DLD1 (cell line): Measurements from ENCODE around the gene HNRNPA3.
"Not testable (repeated sequence)": the region's sequence is repeated elsewhere in the genome, so short reads cannot be mapped to it uniquely, and the experiment has no call there.

ENCODE experiments used
- in situ Hi-C: cut with HindIII; loops from 2 replicates; pipeline ENCODE4 v1.10.0; 2017; ENCODE audit warnings: low sequenced_read_pairs

HNRNPA3 gene

DNA sequence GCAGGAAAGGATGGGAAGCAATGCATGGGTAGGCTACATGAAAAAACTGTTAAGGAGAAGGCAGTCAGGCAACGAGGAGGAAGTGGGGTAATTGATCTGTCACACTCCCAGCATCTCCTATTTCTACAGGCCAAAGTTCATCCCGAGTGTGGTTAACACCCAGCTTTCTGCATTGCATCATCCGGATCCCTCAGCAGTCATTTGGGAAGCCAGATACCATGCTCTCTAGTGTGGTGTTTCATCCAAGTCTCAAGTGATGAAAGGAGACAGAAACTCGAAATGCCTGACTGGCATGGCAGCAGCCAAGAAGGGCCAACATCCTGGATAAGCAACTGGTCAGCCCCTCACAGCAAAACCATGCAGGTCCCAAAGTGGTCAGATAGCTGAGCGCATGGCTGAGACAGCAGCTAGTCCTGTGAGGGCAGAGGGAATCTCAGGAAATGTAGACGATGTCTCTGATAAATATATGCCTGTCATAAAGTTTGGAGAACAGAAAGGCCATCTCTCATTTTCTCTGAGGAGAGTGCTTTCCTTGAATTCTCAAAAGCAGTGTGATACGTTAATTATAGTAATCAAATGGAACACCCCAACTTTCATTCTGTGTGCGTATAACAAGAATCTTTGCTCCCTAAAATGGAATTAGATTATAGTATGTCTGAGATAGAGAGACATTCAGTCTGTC lies 24.8 kb upstream of the HNRNPA3 start:
- in situ Hi-C loops = no loop called here

DNA sequence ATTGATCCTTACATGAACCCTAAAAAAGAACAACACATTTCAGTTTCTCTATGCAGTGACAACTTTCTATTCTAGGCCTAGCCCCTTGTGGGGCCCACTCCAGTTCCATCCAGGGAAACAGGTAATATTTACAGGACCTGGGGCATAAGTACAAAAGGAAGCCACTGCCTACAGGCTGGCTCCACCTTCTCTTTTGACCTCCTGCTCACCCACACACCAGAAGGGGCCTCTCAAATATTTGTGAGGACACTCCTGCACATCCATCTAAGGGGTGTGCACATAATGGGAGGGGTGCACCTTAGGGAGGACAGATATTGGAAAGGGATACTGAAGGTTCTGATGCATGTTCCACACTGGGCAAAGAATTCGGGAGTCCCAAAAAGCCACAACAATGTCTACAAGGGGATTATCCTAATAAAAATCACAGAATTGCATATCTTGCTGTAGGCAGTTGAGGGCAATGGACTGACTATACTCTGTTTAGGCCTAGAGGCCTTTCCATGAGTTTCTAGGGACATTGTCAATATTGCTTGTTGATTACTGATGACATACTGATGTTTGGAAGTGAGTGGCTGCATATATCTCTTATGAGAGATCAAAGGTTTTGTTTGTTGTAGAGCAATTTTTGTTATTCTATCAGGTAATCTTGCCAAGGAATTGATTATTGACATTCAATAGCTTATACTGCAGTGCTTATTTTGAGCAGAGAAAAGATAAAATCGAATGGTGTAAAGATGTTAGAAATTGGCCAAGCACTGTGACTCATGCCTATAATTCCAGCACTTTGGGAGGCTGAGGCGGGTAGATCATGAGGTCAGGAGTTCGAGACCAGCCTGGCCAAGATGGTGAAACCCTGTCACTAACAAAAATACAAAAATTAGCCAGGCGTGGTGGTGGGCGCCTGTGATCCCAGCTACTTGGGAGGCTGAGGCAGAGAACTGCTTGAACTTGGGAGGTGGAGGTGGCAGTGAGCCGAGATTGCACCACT lies 23.8 kb upstream of the HNRNPA3 start:
- in situ Hi-C loops = no loop called here

DNA sequence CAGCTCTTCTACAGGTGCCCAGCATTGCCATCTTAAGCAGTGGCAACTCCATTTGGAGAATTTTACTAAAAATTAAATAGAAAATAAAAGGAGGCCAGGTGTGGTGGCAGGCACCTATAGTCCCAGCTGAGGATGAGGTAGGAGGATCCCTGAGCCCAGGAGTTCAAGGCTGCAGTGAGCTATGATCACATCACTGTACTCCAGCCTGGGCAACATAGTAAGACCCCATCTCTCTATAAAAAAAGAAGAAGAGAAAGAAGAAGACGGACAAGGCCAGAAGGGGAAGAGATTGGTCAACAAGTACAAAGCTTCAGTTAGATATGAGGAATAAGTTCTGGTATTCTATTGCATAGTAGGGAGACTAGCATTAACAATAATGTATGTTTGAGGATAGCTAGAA lies 21.7 kb upstream of the HNRNPA3 start:
- in situ Hi-C loops = no loop called here

DNA sequence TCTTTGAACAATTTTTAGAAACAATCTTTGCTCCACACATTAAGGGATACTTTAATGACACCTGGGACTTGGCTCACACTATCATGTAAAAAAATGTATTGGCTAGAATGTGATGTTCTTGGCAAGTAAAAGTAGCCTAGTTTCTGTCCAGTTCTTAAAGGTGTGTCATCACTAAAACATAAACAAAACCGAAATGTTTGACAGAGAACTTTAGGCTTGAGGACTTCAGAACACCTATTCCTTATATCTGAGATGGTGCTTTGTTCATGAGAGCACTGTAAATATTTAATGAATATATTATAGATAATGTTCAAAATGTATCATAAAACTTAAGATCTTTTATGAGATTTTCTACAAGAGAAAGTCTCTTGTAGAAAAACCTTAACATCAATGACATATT lies 19.8 kb upstream of the HNRNPA3 start:
- in situ Hi-C loops = no loop called here

DNA sequence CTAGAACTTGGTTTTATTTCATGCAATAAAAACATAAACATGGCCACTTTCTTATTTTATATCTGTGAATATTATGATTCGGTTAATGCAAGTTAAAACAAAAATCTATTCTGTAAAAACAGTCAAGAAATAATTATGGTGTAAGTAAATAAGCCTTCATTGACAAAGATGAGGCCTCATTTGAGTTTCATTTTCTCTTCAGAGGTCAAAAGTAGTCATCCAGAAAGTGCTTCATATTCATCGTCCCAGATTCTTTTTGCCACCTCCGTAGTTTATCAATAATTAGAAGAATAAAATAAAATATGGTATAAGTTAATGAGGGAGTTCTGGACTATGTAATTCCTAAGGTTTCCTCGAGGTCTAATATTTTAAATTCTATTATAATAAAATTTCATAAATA lies 19.4 kb upstream of the HNRNPA3 start:
- in situ Hi-C loops = no loop called here

DNA sequence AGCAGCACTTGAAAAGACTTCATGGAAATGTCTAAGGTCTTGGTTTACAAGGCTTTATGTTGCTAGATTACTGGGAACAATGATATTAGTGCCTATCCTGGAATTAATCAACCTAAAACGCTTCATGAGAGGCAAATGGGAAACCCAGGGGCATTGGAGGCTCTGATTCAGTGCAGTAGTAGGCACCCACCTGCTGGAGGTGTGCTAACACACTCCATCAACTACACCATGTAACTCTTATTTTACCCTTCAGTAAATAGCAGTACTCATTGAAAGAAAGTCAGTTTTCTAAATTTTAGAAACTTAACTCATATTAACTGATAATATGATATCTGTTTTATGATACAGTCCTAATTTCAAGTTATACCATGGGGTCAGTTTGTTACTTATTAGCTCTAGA lies 17.4 kb upstream of the HNRNPA3 start:
- in situ Hi-C loops = no loop called here

DNA sequence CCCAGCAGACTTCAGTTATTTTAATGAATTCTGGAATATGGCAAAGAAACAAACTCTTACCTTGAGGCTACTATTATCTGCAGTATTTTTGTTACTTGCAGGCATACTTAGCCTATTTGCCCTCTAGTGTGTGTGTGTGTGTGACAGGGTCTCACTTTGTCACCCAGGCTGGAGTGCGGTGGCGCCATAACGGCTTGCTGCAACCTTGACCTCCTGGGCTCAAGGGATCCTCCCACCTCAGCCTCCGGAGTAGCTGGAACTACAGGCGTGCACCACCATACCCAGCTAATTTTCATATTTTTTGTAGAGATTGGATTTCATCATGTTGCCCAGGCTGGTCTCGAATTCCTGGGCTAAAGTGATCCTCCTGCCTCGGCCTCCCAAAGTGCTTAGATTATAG lies 12.2 kb upstream of the HNRNPA3 start:
- in situ Hi-C loops = not testable (repeated sequence)

DNA sequence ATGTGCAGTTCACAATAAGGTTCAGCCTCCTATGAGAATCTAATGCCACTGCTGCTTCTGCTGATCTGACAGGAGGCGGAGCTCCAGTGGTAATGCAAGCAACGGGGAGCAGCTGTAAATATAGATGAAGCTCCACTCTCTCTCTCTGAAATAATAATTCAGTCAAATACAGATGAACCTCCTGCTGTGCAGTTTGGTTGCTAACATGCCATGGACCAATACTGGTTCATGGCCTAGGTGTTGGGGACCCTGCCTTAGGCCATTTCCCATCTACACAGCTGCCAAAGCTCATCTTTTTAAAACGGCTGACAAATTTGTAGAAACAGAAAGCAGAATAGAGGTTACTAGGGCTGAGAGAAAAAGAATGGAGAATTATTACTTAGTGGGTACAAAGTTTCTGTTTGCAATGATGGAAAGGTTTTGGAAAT lies 10.7 kb upstream of the HNRNPA3 start:
- in situ Hi-C loops = no loop called here

DNA sequence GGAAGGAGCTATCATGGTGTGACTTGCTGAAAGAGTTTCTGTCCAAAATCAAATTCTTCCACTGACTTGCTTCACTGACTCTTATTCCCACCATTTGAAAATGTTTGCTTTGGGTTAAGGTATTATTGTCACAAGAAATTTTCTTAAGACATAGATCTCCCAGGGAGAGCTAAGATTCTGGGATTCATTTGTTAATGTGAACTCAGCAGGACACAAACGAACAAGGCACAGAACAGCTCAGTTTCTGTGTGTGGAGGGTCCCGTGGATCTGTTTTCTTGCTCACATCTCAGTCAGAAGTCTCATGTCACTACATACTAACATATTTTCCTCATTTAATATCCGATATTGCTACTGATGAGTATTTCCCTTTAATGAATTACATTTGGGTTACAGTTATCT lies 8.2 kb upstream of the HNRNPA3 start:
- in situ Hi-C loops = no loop called here

DNA sequence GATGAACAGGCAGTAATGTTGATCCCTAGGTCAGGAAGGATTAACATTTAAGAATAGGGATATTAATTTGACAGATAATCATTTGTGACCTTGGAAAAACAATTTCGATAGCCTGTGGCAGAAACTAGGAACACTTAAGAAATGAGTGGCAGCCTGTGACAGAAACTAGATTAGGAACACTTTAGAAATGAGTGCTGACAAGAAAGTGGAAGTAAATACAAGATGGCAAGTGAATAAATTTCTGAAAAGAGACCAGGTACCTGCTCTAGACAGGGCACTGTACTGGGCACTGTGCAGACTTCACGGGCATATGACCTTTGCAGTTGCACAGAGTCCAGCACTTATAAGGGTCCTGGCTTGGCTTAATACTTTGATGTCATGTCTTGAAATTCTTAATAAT lies 5.5 kb upstream of the HNRNPA3 start:
- in situ Hi-C loops = no loop called here

DNA sequence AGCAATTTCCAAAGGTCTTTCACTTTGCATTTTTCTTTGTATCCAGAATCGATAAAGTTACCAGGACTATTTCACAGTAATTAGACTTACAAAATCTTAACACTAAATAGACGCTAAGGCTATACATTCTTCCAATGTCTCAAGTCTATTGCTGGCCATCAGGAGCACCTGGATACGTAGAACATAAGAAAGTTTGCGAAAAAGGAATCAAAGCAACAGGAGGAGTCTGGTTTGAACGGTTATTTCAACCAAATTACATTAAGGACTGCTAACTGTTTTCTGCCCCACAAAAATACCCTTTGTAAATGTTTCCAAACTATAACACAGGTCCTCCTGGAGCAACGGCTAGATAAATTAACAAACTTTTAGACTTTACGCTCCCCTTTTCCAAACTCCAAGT lies 1.4 kb upstream of the HNRNPA3 start:
- in situ Hi-C loops = no loop called here

DNA sequence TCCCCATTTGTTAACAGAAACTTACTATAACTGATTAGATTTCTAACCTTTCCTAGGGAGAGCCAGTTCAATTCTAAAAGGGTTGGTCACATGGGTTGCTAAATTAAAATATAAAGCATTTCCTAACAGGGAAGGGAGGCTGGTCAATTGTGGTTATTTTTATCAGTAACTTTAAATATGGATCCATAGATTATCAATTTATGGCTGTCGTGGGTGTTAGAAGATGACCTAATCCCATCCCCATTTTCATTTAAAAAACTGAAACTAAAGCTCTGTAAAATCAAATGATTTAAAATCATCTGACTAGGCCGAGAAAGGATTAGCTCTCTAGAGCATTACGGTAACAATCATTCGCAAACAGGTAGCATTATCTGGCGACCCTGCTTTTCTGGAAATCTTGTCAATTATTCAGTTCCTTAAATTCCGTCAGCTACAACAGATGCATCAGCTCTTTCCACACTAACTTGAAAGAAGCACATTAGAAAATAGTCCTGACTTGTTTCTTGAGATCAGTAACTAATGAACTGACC lies 953 bp upstream of the HNRNPA3 start:
- in situ Hi-C loops = no loop called here

DNA sequence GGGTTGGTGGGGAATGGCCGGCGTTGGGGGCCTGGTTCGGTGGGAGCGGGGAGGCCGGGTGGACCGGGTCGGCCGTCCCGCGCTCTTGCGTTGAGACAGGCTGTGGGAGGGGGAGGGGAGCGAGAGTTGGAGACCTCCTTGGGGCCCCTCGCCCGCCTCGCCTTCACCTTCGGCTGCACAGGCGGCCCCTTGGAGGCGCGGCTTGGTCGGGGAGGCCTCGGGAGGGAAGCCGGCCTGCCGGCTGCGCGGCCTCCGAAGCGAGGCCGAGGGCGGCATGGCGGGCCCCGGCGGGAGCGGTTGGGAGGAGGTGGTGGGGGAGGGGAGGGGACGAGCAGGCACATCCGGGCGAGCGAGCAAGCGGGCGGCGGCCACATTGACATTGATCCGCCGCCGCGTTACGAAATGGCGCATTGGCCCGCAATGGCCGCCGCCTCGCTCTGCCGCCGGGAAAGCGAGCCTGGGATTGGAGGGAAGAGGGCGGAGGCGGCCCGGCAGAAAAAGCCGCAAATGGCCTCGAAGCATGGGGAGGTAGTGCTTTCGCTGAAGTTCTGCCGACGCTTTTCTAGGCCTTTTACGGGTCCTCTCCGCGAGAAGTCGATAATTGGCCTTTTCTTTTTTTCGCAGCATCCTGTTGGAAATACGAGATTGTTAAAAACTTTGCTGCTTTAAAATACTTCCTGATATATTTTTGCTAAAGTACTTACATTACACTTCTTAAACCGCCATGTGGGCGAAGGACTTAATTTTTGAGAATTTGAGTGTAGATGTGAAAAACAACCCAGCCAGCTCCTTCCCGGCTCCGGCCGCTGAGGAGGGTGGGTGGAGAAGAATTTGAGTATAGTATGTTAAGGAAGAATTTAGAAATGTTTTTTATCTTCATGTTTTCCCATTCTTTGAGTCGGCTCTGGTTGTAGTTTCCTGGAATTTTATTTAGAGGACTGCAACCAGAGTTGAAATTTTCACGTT lies 580 bp downstream of the HNRNPA3 start:
- in situ Hi-C loops = no loop called here

DNA sequence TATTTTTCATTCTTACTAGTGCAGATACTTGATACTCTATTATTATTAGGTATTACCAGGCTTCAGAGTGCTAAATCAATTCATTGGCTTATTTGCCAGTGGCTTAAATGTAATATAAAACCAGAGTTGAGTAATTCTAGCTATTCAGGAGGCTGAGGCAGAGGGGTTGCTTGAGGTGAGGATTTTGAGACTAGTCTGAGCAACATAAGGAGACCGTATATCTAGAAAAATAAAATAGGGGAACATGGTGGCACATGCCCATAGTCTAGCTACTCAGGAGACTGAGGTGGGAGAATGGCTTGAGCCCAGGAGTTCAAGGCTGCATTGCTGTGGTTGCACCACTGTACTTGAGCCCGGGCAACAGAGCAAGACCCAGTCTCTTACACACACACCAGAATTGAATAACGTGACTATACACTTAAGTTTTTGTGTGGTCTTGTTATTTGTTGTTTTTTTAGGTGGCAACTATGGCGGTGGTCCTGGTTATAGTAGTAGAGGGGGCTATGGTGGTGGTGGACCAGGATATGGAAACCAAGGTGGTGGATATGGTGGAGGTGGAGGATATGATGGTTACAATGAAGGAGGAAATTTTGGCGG lies 4.8 kb downstream of the HNRNPA3 start:
- in situ Hi-C loops = no loop called here

DNA sequence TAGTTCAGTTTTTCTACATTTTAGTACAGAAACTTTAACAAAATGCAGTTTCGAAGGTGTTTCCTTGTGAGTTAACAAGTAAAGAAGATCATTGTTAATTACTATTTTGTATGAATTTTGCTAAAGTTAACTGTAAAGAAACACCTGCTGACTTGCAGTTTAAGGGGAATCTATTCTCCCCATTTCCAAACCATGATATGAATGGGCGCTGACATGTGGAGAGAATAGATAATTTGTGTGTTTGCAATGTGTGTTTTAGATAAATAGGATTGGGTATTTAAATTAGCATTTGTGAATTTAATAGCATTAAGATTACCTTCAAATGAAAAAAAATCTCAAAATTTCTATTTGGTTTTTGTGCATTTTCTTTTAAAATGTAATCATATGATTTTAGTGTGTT lies 7.2 kb downstream of the HNRNPA3 start:
- in situ Hi-C loops = not testable (repeated sequence)

DNA sequence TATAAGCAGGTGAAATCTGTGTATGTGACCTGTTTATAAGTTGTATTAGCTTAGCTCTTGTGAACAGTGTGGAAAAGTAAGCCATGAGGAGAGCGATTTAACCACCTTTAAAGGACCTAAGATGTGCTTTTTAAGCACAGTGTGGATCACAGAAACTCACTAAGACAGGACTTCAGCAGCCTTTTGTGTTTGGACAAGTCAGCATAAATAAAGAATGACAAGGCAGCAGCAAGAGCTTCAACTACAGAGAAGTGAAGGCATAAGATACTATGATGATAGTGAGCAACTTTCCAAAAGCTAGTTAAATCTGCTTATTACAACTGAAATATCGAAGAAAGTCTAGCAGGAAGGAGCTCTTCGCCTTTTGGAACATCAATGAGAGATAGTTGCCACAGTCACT lies 8.9 kb downstream of the HNRNPA3 start:
- in situ Hi-C loops = no loop called here

DNA sequence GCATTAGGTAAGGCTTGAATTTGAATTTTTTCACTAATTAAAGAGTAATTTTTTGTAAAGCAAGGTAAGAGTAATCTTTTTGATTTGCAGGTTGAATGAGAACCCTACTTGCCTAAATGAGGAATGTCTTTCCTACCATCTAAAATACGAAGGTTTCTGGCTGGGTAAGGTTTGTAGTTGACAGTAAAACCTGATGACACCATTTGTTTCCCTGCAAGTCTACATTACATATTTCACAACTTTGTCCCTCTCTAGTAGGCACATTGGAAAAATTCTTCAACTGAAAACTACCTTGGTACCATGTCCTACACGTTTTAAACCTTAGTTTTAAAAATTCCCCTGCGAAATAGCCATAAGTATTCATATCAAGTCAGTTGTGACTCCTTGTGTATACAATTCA lies 9.4 kb downstream of the HNRNPA3 start:
- in situ Hi-C loops = no loop called here

DNA sequence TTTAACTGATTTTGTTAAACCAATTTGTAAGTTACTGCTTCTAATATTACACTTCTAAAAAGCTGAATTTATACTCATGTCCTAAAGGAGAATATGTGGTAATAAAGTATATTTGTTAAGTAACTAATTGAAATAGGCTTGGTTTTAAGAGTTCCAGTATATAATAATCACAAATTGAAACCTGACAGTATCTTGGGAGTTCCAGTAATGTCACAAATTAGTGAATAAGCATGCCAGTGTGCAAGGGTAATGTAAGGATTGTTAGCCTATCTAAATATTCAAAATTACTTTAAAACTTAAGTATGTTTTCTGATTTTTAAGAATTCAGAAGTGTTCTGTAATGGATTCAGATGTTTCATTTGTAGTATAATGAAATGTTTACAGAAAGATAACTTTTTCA lies 10.8 kb downstream of the HNRNPA3 start:
- in situ Hi-C loops = not testable (repeated sequence)

DNA sequence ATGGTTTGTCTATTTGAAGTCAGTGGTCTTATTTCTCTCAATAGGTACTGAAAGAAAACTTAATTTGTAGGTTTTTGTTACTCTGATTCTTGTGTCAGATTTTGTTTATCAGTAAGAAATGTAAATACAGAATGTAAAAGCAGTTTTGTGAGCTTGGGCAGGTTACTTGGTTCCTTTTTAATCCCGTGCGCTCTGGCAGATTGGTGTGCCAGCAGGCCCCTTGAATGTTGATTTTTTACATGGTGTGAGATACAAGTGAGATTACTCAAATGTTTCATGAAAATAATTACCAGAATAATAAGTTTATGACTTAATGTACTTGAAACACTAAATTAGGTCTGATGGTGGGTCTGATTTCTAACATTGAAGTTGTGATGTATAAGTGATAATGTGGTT lies 13.4 kb downstream of the HNRNPA3 start:
- in situ Hi-C loops = no loop called here

DNA sequence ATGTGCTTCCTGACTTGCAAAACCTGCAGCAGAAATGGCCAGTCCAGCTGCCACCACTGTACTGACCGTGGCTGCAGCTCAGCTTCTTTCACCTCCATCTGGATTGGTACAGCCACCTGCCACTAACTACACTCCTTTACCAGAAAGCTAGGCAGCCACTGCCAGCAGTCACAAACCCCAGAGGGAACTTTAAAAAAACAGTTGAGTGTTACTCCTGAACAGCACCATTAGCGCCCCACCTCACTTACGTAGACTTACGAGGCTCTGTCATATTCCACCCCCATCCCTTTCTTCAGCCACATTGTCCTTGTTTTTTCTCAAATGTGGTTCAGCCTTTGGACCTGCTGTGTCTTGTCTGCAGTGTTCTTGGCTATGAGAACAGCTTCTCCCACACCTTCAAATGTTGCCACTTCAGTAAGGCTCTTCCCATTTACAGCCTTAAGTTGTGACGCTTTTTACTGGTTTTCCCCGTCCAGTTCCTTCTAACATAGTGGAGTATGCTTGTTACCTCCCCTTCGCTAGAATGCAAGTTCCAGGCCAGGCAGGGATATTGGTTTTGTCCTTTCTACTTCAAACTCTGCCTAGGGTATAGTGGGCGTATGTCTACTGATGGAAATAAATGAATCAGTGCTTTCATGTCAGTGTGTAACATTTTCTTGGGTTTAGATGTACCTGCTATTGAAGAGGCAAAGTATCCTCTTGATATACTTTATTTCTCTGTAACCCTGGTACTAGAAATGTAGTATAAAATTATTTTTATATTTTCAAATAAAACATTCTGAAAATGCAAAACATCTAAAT lies 17.0 kb downstream of the HNRNPA3 start:
- in situ Hi-C loops = no loop called here
